BLaER1 (cell line): ENCODE data around the gene MAJIN.
A peak's percentile ranks its signal among the peaks of the same experiment; 100 is the strongest.

Experiments
- H3K27ac ChIP-seq: shearing (Covaris generic); formaldehyde crosslinking; 2 replicates; pipeline ENCODE4 v1.8.1; 2022
- H3K27me3 ChIP-seq: shearing (Covaris generic); formaldehyde crosslinking; 2 replicates; pipeline ENCODE4 v1.8.1; 2022
- H3K36me3 ChIP-seq: shearing (Covaris generic); formaldehyde crosslinking; 2 replicates; pipeline ENCODE4 v1.8.1; 2022
- H3K4me1 ChIP-seq: shearing (Covaris generic); formaldehyde crosslinking; 2 replicates; pipeline ENCODE4 v1.8.1; 2022
- H3K4me2 ChIP-seq: shearing (Covaris generic); formaldehyde crosslinking; 2 replicates; pipeline ENCODE4 v1.8.1; 2022
- H3K4me3 ChIP-seq: shearing (Covaris generic); formaldehyde crosslinking; 2 replicates; pipeline ENCODE4 v1.8.1; 2022
- H3K9ac ChIP-seq: shearing (Covaris generic); formaldehyde crosslinking; 2 replicates; pipeline ENCODE4 v1.8.1; 2022
- H3K9me3 ChIP-seq: shearing (Covaris generic); formaldehyde crosslinking; 2 replicates; pipeline ENCODE4 v1.8.1; 2022
- H4K20me1 ChIP-seq: shearing (Covaris generic); formaldehyde crosslinking; 2 replicates; pipeline ENCODE4 v1.8.1; 2022
- Cebpa-rat ChIP-seq: shearing (Covaris generic); IDR thresholded peaks from 2 replicates; pipeline ENCODE4 v1.8.1; 2022

Gene MAJIN

DNA sequence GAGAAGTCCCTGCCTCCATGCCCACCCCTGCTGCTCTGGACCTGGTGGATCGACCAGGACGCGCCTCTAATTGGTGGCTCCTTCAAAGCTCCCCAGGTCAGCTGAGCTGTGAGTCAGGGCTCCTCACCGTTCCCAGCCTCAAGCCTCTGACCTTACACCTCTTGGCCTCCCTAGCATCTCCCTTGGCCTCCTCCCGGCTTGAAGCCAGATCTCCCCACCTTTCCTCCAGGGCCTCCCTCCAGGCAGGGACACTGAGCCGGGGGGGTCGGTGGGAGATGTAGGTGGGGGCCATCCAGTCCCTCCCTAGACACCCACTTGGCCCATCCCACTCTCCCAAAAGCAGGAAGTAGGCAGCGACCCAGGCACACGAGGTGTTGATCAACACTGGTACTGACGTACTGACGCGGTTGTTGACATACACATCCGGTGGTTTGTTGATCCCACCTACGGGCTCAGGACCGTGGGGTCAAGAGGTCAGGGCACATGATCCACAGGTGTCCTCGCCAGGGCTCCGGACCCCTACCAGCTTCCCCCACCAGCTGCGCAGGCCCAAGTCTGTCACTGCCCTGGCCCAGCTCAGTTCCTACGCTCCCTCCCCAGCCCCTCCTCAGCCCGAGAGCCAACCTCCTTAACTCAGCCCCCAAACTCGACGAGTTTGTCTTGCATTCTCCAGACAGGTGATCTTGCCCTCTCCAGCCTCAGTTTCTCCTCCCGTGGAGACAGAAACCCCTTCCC is 55.7 kb downstream of the MAJIN start:
- Histone ChIP-seq H3K27me3 (no peaks in the 10 kb centered on the region), H4K20me1 (peaks cover 19% of the 10 kb centered on the region; the same call in 1 of the 2 replicates), H3K36me3 (peaks cover 33% of the 10 kb centered on the region), H3K9me3 (no peaks in the 10 kb centered on the region), H3K4me1 (peaks cover 61% of the 10 kb centered on the region), H3K27ac (peak overlapping the region; percentile 89), H3K4me3 (peak overlapping the region; percentile 90), H3K9ac (peak overlapping the region; percentile 97), H3K4me2 (peak overlapping the region; percentile 100)
- TF ChIP-seq Cebpa-rat: no peak

GRCh38 chr11:64915376-64915887 is 56.5 kb downstream of the MAJIN start:
- H3K27ac ChIP-seq: peak overlapping the region; percentile 89

GRCh38 chr11:64914123-64914522 is 57.8 kb downstream of the MAJIN start:
- H3K4me1 ChIP-seq: peaks cover 40% of the 10 kb centered on the region
- TF ChIP-seq Cebpa-rat: no peak
- H3K9me3 ChIP-seq: no peaks in the 10 kb centered on the region
- H3K4me3 ChIP-seq: no peak overlapping the region
- H3K4me2 ChIP-seq: no peak overlapping the region
- H3K27ac ChIP-seq: no peak overlapping the region
- H4K20me1 ChIP-seq: peaks cover 19% of the 10 kb centered on the region; the same call in 1 of the 2 replicates
- H3K36me3 ChIP-seq: peaks cover 54% of the 10 kb centered on the region
- 0 out of 2 replicates have a peak overlapping the region, but pooled peaks have one; percentile 18 for H3K9ac ChIP-seq
- H3K27me3 ChIP-seq: no peaks in the 10 kb centered on the region

More at GRCh38 chr11:64915376-64915887, 56.5 kb downstream of the MAJIN start:
- no peak for TF ChIP-seq Cebpa-rat
- Histone ChIP-seq H3K27me3 (no peaks in the 10 kb centered on the region), H3K4me1 (peaks cover 53% of the 10 kb centered on the region), H3K9me3 (no peaks in the 10 kb centered on the region), H3K4me2 (peak overlapping the region; percentile 100), H3K4me3 (peak overlapping the region; percentile 90), H4K20me1 (peaks cover 19% of the 10 kb centered on the region; the same call in 1 of the 2 replicates), H3K9ac (peak overlapping the region; percentile 97), H3K36me3 (peaks cover 41% of the 10 kb centered on the region)

DNA sequence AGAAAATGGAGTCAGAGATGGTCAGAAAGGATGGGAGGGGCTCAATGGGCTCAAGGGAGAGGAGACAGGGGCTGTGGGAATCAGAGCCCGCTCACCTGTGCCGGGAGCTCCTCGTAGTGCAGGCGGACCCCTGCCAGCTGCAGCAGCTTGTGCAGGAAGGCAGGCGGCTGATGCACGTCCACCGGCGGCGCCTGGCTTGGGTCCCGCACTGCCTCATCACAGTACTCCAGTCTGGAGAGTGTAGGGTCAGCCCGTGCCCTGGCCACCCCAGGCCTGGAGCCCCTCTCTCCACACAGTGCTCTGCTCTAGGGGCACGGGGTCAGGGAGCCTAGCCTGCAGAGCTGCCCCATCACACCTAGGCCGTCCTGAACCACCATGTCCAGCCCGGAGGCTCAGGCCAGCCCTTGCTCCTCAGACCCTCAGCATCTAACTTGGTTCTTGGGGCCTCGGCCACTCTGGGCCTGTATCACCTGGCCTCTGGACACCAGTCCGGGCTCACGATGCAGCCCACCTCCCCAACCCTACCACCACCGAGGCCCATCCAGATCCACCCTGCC is 58.7 kb downstream of the MAJIN start:
- no peak overlapping the region for H3K4me3 ChIP-seq
- H3K9ac ChIP-seq: no peak overlapping the region
- TF ChIP-seq Cebpa-rat: no peak
- no peak overlapping the region for H3K27ac ChIP-seq
- no peaks in the 10 kb centered on the region for H3K27me3 ChIP-seq
- peaks cover 19% of the 10 kb centered on the region; the same call in 1 of the 2 replicates for H4K20me1 ChIP-seq
- H3K9me3 ChIP-seq: no peaks in the 10 kb centered on the region
- peaks cover 32% of the 10 kb centered on the region for H3K4me1 ChIP-seq
- no peak overlapping the region for H3K4me2 ChIP-seq
- H3K36me3 ChIP-seq: peaks cover 63% of the 10 kb centered on the region

- Histone ChIP-seq H4K20me1 (peaks cover 16% of the 10 kb centered on the region; the same call in 1 of the 2 replicates), H3K4me2 (no peak overlapping the region), H3K27ac (peak overlapping the region; percentile 64; the same call in 1 of the 2 replicates), H3K36me3 (peaks cover 78% of the 10 kb centered on the region), H3K4me1 (peaks cover 24% of the 10 kb centered on the region), H3K4me3 (no peak overlapping the region), H3K9me3 (no peaks in the 10 kb centered on the region), H3K27me3 (no peaks in the 10 kb centered on the region), H3K9ac (peak overlapping the region; percentile 50; the same call in 1 of the 2 replicates)
- no peak for TF ChIP-seq Cebpa-rat
Observed at GRCh38 chr11:64911689-64912088, 60.2 kb downstream of the MAJIN start.

DNA sequence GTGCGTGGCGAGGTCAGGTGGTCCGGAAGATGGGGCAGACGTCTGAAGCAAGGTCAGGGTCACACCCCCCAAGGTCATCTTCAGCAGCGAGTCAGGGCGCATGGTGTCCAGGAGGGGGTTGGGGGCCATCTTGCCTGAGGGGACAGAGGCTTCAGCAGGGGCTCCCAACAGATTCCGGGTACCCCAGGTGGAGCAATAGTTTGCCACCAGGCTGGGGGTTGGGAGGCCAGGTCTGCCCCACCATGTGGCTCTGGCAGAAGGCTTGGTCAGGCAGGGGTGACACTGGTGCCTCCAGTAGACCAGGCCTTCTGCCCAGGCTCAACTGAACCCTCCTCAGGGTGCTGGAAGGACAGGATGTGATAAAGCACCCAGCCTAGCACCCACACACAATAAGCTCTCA is 60.8 kb downstream of the MAJIN start:
- TF ChIP-seq Cebpa-rat: no peak
- Histone ChIP-seq H4K20me1 (peaks cover 11% of the 10 kb centered on the region; the same call in 1 of the 2 replicates), H3K27ac (0 out of 2 replicates have a peak overlapping the region, but pooled peaks have one; percentile 64), H3K9ac (0 out of 2 replicates have a peak overlapping the region, but pooled peaks have one; percentile 50), H3K27me3 (no peaks in the 10 kb centered on the region), H3K4me1 (peaks cover 21% of the 10 kb centered on the region), H3K9me3 (no peaks in the 10 kb centered on the region), H3K36me3 (peaks cover 84% of the 10 kb centered on the region), H3K4me3 (no peak overlapping the region), H3K4me2 (no peak overlapping the region)

- H3K9ac ChIP-seq: peak overlapping the region; percentile 15; the same call in 1 of the 2 replicates
- H4K20me1 ChIP-seq: peaks cover 5% of the 10 kb centered on the region; the same call in 1 of the 2 replicates
- H3K27me3 ChIP-seq: no peaks in the 10 kb centered on the region
- H3K4me2 ChIP-seq: no peak overlapping the region
- H3K36me3 ChIP-seq: peaks cover 90% of the 10 kb centered on the region
- no peak overlapping the region for H3K4me3 ChIP-seq
- TF ChIP-seq Cebpa-rat: no peak
- peaks cover 15% of the 10 kb centered on the region for H3K4me1 ChIP-seq
- H3K9me3 ChIP-seq: no peaks in the 10 kb centered on the region
- H3K27ac ChIP-seq: no peak overlapping the region
Observed at GRCh38 chr11:64910451-64911093, 61.3 kb downstream of the MAJIN start.

- Histone ChIP-seq H3K4me3 (no peak overlapping the region), H4K20me1 (no peaks in the 10 kb centered on the region), H3K27me3 (no peaks in the 10 kb centered on the region), H3K9ac (no peak overlapping the region), H3K9me3 (no peaks in the 10 kb centered on the region), H3K36me3 (peaks cover 97% of the 10 kb centered on the region), H3K27ac (no peak overlapping the region), H3K4me1 (peaks cover 9% of the 10 kb centered on the region), H3K4me2 (no peak overlapping the region)
- no peak for TF ChIP-seq Cebpa-rat
Observed at GRCh38 chr11:64909653-64910343, 62.1 kb downstream of the MAJIN start.

GRCh38 chr11:64908766-64909165 is 63.1 kb downstream of the MAJIN start:
- H3K9me3 ChIP-seq: no peaks in the 10 kb centered on the region
- H4K20me1 ChIP-seq: no peaks in the 10 kb centered on the region
- no peaks in the 10 kb centered on the region for H3K27me3 ChIP-seq
- no peak overlapping the region for H3K4me3 ChIP-seq
- H3K9ac ChIP-seq: no peak overlapping the region
- TF ChIP-seq Cebpa-rat: no peak
- H3K4me1 ChIP-seq: peaks cover 9% of the 10 kb centered on the region
- no peak overlapping the region for H3K4me2 ChIP-seq
- no peak overlapping the region for H3K27ac ChIP-seq
- H3K36me3 ChIP-seq: peaks cover 100% of the 10 kb centered on the region
